A549 (cell line): ENCODE data around the gene C1orf35. TPM values are rescaled to one million over a fixed set of nuclear protein-coding genes. Genes with fewer than 3 reads are reported as not detected.

Source experiments
- ATAC-seq, 2 experiments: fragments of 200-7000 bp in 1 of 2; fragments of >200 bp in 1 of 2; cut with Nextera tagmentation in 1 of 2; cut with Tn5 transposase in 1 of 2; 3 replicates each; pipeline versions ENCODE4 v1.8.0 to v1.9.1; 2018 to 2020; ENCODE audit warnings: mild to moderate bottlenecking in 1 of 2, moderate library complexity in 1 of 2
- CTCF ChIA-PET: fragments of 300-600 bp; sonication (Branson Sonifier 250); formaldehyde crosslinking; extraction: SDS; loops from one replicate; lab custom pipeline; 2021; ENCODE audit warnings: antibody characterized with exemption, inconsistent platforms; lab: Yijun Ruan, JAX
- POLR2A ChIA-PET: fragments of 350-600 bp; formaldehyde crosslinking; extraction: SDS; loops from one replicate; lab custom pipeline; 2021; ENCODE audit warnings: antibody characterized with exemption, inconsistent platforms; lab: Yijun Ruan, JAX
- DNase-seq, 2 experiments: peaks; one replicate each; pipeline versions ENCODE4 v3.0.0 to v3.0.0-alpha.2; 2011 to 2016; ENCODE audit warnings: low read depth in 1 of 2, low spot score in 1 of 2
- FAIRE-seq: peaks from 2 replicates; lab custom pipeline; 2011; peaks lifted over from hg19 to GRCh38; lab: Jason Lieb, UNC
- H3K27ac ChIP-seq, 2 experiments: fragments of >200 bp; sonication (Bioruptor Twin); formaldehyde crosslinking; 3 replicates each; pipeline ENCODE4 v1.5.1; 2016 to 2017
- H3K4me1 ChIP-seq: fragments of >200 bp; sonication (Bioruptor Twin); formaldehyde crosslinking; 3 replicates; pipeline ENCODE4 v1.6.1; 2016
- H3K4me2 ChIP-seq: fragments of >200 bp; sonication (Bioruptor Twin); formaldehyde crosslinking; 3 replicates; pipeline ENCODE4 v1.6.1; 2016
- H3K4me3 ChIP-seq: fragments of >200 bp; sonication (Bioruptor Twin); formaldehyde crosslinking; 3 replicates; pipeline ENCODE4 v1.5.1; 2016
- H3K9me3 ChIP-seq: fragments of >200 bp; sonication (Bioruptor Twin); formaldehyde crosslinking; 3 replicates; pipeline ENCODE4 v1.6.1; 2016
- CBX8 ChIP-seq: fragments of 200-600 bp; sonication (generic); IDR thresholded peaks from 2 replicates; pipeline ENCODE4 v1.6.1; 2016
- CHD2 ChIP-seq: fragments of 150-350 bp; IDR thresholded peaks from 2 replicates; pipeline ENCODE4 v1.6.1; 2014; ENCODE audit warnings: low read length; ENCODE audit not compliant: partially characterized antibody
- CHD4 ChIP-seq: fragments of 200-600 bp; sonication (generic); IDR thresholded peaks from 2 replicates; pipeline ENCODE4 v1.6.1; 2016; ENCODE audit warnings: antibody characterized with exemption, mild to moderate bottlenecking, borderline replicate concordance
- EP300 ChIP-seq, 2 experiments: fragments of >200 bp; sonication (Bioruptor Twin); formaldehyde crosslinking; IDR thresholded peaks; 2 replicates in 1 of 2; 3 replicates in 1 of 2; pipeline ENCODE4 v1.6.1; 2016 to 2017
- ESRRA ChIP-seq: fragments of 150-350 bp; IDR thresholded peaks from 2 replicates; pipeline ENCODE4 v1.6.1; 2014; ENCODE audit warnings: mild to moderate bottlenecking, low read length, borderline replicate concordance
- FOSB ChIP-seq: fragments of 250-450 bp; sonication (Bioruptor Pico); IDR thresholded peaks from 2 replicates; pipeline ENCODE4 v1.5.0; 2020; ENCODE audit warnings: mild to moderate bottlenecking, moderate library complexity
- FOSL2 ChIP-seq, 2 experiments: fragments of 450-650 bp in 1 of 2; fragments of >200 bp in 1 of 2; sonication (Bioruptor Twin) in 1 of 2; formaldehyde crosslinking; IDR thresholded peaks; 2 replicates each; pipeline versions ENCODE4 v1.5.0 to v1.6.1; 2016 to 2020; ENCODE audit warnings: mild to moderate bottlenecking in 1 of 2, moderate library complexity in 1 of 2
- FOXS1 ChIP-seq: fragments of 250-450 bp; sonication (Bioruptor Pico); IDR thresholded peaks from 2 replicates; pipeline ENCODE4 v1.5.0; 2020; ENCODE audit warnings: mild to moderate bottlenecking, moderate library complexity
- HOXB13 ChIP-seq: fragments of 250-450 bp; sonication (Bioruptor Pico); IDR thresholded peaks from 2 replicates; pipeline ENCODE4 v1.5.0; 2020; ENCODE audit warnings: low read depth, mild to moderate bottlenecking, moderate library complexity
- HOXB5 ChIP-seq: fragments of 250-450 bp; sonication (Bioruptor Pico); IDR thresholded peaks from 2 replicates; pipeline ENCODE4 v1.5.0; 2020; ENCODE audit warnings: mild to moderate bottlenecking, moderate library complexity
- JUN ChIP-seq, 2 experiments: fragments of >200 bp; sonication (Bioruptor Twin); formaldehyde crosslinking; IDR thresholded peaks; 2 replicates in 1 of 2; 3 replicates in 1 of 2; pipeline ENCODE4 v1.6.1; 2016 to 2017
- JUNB ChIP-seq: fragments of >200 bp; sonication (Bioruptor Twin); formaldehyde crosslinking; IDR thresholded peaks from 2 replicates; pipeline ENCODE4 v1.6.1; 2016
- KDM1A ChIP-seq: fragments of 200-600 bp; sonication (generic); IDR thresholded peaks from 2 replicates; pipeline ENCODE4 v1.6.1; 2016; ENCODE audit warnings: low read depth, mild to moderate bottlenecking
- MAZ ChIP-seq: fragments of 150-350 bp; IDR thresholded peaks from 2 replicates; pipeline ENCODE4 v1.6.1; 2014; ENCODE audit warnings: antibody characterized with exemption, low read depth, low read length, borderline replicate concordance
- MYC ChIP-seq: IDR thresholded peaks from 2 replicates; pipeline ENCODE4 v1.6.1; 2012; ENCODE audit warnings: mild to moderate bottlenecking, inconsistent platforms, low read length, improper control_type of control experiment, borderline replicate concordance
- NFE2L2 ChIP-seq: fragments of 150-350 bp; conservative IDR thresholded peaks from 2 replicates; pipeline ENCODE4 v1.6.1; 2014; ENCODE audit warnings: low read length
- NPAS2 ChIP-seq: fragments of 250-450 bp; sonication (Bioruptor Pico); IDR thresholded peaks from 2 replicates; pipeline ENCODE4 v1.8.0; 2022; ENCODE audit warnings: mild to moderate bottlenecking, moderate library complexity, borderline replicate concordance
- NR3C1 ChIP-seq: fragments of >200 bp; sonication (Bioruptor Twin); formaldehyde crosslinking; IDR thresholded peaks from 3 replicates; pipeline ENCODE4 v1.6.1; 2017
- POLR2AphosphoS2 ChIP-seq: conservative IDR thresholded peaks from 2 replicates; pipeline ENCODE4 v1.6.1; 2012; ENCODE audit warnings: low read length, improper control_type of control experiment, inconsistent platforms
- RAD21 ChIP-seq, 2 experiments: fragments of >200 bp in 1 of 2; sonication (Bioruptor Twin) in 1 of 2; formaldehyde crosslinking in 1 of 2; IDR thresholded peaks in 1 of 2; conservative IDR thresholded peaks in 1 of 2; 2 replicates in 1 of 2; 3 replicates in 1 of 2; pipeline ENCODE4 v1.6.1; 2012 to 2018; ENCODE audit warnings: inconsistent platforms in 1 of 2
- RARB ChIP-seq: fragments of 250-450 bp; sonication (Bioruptor Pico); IDR thresholded peaks from 2 replicates; pipeline ENCODE4 v1.8.0; 2021; ENCODE audit warnings: mild to moderate bottlenecking, moderate library complexity
- RCOR1 ChIP-seq: fragments of 150-350 bp; IDR thresholded peaks from 2 replicates; pipeline ENCODE4 v1.6.1; 2014; ENCODE audit warnings: antibody characterized with exemption, low read length, low read depth
- RFX5 ChIP-seq: fragments of 450-650 bp; IDR thresholded peaks from 2 replicates; pipeline ENCODE4 v1.7.1; 2014; ENCODE audit warnings: antibody characterized with exemption, mild to moderate bottlenecking, moderate library complexity
- ZFP36 ChIP-seq: fragments of 450-650 bp; IDR thresholded peaks from 2 replicates; pipeline ENCODE4 v1.6.1; 2014; ENCODE audit warnings: borderline replicate concordance; ENCODE audit not compliant: partially characterized antibody
- WGBS: methylation state at CpG from one replicate; pipeline ENCODE4 v1.1.6; 2017; ENCODE audit errors: missing lambda C conversion rate; 5-methylcytosine and 5-hydroxymethylcytosine counted together
- polyA plus RNA-seq, 4 experiments: library from polyadenylated mRNA; depleted of rRNA in 3 of 4; stranded (reverse); fragments of >200 nt; fragmentation: RNase III in 1 of 4; extraction: RNeasy Plus Mini Kit Qiagen cat#74134 plus additional on column Dnase treatment in 1 of 4; gene quantifications; 2 replicates in 3 of 4; 3 replicates in 1 of 4; pipeline ENCODE4 v1.2.3, GENCODE V29; 2011 to 2017
- TF ChIP-seq, protein P1 (sequence below): fragments of 200-600 bp; sonication (generic); IDR thresholded peaks from 2 replicates; pipeline ENCODE4 v1.6.1; 2016; ENCODE audit warnings: antibody characterized with exemption, mild to moderate bottlenecking, moderate library complexity
- TF ChIP-seq, protein P2 (sequence below): IDR thresholded peaks from 2 replicates; pipeline ENCODE4 v1.6.1; 2012
- TF ChIP-seq, protein P3 (sequence below): IDR thresholded peaks from 2 replicates; pipeline ENCODE4 v1.6.1; 2012; ENCODE audit warnings: low read depth, borderline replicate concordance
- TF ChIP-seq, protein P4 (sequence below): IDR thresholded peaks from 2 replicates; pipeline ENCODE4 v1.6.1; 2012
- TF ChIP-seq, protein P5 (sequence below): fragments of >200 bp; sonication (Bioruptor Twin); formaldehyde crosslinking; IDR thresholded peaks from 2 replicates; pipeline ENCODE4 v1.6.1; 2016

The C1orf35 gene
- polyA plus RNA-seq, 2 of the 4 experiments (the other 2 are of a cell fraction): 9.8 to 28.9 TPM

DNA sequence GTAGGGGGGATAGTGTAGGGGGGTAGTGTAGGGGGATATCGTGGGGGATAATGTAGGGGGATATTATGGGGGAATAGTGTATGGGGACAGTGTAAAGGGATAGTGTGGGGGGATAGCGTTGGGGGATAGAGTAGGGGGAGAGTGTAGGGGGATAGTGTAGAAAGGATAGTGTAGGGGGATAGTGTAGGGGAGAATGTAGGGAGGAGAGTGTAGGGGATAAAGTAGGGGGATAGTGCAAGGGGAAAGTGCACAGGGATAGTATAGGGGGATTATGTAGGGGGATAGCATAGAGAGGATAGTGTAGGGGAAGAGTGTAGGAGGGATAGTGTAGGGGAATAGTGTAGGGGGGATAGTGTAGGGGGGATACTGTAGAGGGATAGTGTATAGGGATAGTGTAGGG is 33.0 kb downstream of the C1orf35 start:
- Histone ChIP-seq H3K9me3 (no peaks in the 10 kb centered on the region), H3K4me1 (no peaks in the 10 kb centered on the region), H3K4me2 (no peak overlapping the region), H3K27ac (no peak overlapping the region), H3K4me3 (no peak overlapping the region)
- DNase-seq (no peak), FAIRE-seq (no peak), ATAC-seq (no peak)
- ChIA-PET POLR2A (no interaction called here), CTCF (no interaction called here)
- WGBS: no CpG with 5 or more reads among the region's 2 CpGs
- no peak for TF ChIP-seq FOSL2 (IDR thresholded peaks at IDR 0.05)
- TF ChIP-seq FOSL2 (CRISPR knock-in tag; IDR thresholded peaks at IDR 0.05): no peak
- no peak for TF ChIP-seq RARB (CRISPR knock-in tag)
- no peak for TF ChIP-seq JUNB
- no peak for TF ChIP-seq NFE2L2
- TF ChIP-seq MYC: no peak
- no peak for TF ChIP-seq CBX8
- no peak for TF ChIP-seq FOXS1
- TF ChIP-seq, protein P1, sequence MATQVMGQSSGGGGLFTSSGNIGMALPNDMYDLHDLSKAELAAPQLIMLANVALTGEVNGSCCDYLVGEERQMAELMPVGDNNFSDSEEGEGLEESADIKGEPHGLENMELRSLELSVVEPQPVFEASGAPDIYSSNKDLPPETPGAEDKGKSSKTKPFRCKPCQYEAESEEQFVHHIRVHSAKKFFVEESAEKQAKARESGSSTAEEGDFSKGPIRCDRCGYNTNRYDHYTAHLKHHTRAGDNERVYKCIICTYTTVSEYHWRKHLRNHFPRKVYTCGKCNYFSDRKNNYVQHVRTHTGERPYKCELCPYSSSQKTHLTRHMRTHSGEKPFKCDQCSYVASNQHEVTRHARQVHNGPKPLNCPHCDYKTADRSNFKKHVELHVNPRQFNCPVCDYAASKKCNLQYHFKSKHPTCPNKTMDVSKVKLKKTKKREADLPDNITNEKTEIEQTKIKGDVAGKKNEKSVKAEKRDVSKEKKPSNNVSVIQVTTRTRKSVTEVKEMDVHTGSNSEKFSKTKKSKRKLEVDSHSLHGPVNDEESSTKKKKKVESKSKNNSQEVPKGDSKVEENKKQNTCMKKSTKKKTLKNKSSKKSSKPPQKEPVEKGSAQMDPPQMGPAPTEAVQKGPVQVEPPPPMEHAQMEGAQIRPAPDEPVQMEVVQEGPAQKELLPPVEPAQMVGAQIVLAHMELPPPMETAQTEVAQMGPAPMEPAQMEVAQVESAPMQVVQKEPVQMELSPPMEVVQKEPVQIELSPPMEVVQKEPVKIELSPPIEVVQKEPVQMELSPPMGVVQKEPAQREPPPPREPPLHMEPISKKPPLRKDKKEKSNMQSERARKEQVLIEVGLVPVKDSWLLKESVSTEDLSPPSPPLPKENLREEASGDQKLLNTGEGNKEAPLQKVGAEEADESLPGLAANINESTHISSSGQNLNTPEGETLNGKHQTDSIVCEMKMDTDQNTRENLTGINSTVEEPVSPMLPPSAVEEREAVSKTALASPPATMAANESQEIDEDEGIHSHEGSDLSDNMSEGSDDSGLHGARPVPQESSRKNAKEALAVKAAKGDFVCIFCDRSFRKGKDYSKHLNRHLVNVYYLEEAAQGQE: no peak
- TF ChIP-seq FOSB: no peak
- TF ChIP-seq, protein P2, sequence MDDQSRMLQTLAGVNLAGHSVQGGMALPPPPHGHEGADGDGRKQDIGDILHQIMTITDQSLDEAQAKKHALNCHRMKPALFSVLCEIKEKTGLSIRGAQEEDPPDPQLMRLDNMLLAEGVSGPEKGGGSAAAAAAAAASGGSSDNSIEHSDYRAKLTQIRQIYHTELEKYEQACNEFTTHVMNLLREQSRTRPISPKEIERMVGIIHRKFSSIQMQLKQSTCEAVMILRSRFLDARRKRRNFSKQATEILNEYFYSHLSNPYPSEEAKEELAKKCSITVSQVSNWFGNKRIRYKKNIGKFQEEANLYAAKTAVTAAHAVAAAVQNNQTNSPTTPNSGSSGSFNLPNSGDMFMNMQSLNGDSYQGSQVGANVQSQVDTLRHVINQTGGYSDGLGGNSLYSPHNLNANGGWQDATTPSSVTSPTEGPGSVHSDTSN: no peak
- TF ChIP-seq CHD4: no peak
- TF ChIP-seq CHD2: no peak
- no peak for TF ChIP-seq RAD21 (conservative IDR thresholded peaks at IDR 0.05 in 1 of 2, IDR thresholded peaks at IDR 0.05 in 1 of 2)
- TF ChIP-seq HOXB13 (CRISPR knock-in tag): no peak
- no peak for TF ChIP-seq RFX5
- TF ChIP-seq ESRRA: no peak
- no peak for TF ChIP-seq ZFP36
- TF ChIP-seq, protein P3, sequence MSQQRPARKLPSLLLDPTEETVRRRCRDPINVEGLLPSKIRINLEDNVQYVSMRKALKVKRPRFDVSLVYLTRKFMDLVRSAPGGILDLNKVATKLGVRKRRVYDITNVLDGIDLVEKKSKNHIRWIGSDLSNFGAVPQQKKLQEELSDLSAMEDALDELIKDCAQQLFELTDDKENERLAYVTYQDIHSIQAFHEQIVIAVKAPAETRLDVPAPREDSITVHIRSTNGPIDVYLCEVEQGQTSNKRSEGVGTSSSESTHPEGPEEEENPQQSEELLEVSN: no peak
- no peak for TF ChIP-seq NPAS2
- TF ChIP-seq, protein P4, sequence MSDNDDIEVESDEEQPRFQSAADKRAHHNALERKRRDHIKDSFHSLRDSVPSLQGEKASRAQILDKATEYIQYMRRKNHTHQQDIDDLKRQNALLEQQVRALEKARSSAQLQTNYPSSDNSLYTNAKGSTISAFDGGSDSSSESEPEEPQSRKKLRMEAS: no peak

DNA sequence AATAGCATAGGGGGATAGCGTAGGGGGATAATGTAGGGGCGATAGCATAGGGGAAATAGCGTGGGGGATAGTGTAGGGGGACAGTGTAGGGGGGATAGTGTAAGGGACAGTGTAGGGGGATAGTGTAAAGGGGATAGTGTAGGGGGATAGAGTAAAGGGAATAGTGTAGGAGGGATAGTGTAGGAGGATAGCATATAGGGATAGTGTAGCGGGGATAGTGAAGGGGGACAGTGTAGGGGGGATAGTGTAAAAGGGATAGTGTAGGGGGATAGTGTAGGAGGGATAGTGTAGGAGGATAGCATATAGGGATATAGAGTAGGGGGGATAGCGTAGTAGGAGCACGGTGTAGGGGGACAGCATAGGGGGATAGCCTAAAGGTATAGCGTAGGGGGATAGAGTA is 34.8 kb downstream of the C1orf35 start:
- POLR2A ChIA-PET: no interaction called here
- FAIRE-seq (no peak), ATAC-seq (no peak), DNase-seq (no peak)
- Histone ChIP-seq H3K9me3 (no peaks in the 10 kb centered on the region), H3K4me2 (no peak overlapping the region), H3K4me1 (no peaks in the 10 kb centered on the region), H3K27ac (no peak overlapping the region), H3K4me3 (no peak overlapping the region)
- TF ChIP-seq NFE2L2: no peak
- no peak for TF ChIP-seq EP300 (IDR thresholded peaks at IDR 0.05)
- TF ChIP-seq, protein P5, sequence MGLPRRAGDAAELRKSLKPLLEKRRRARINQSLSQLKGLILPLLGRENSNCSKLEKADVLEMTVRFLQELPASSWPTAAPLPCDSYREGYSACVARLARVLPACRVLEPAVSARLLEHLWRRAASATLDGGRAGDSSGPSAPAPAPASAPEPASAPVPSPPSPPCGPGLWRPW: no peak
- TF ChIP-seq RCOR1: no peak
- no peak for TF ChIP-seq RFX5
- no peak for TF ChIP-seq KDM1A
- no peak for TF ChIP-seq POLR2AphosphoS2
- no peak for TF ChIP-seq HOXB5
- TF ChIP-seq JUN (IDR thresholded peaks at IDR 0.05): no peak
- no peak for TF ChIP-seq NR3C1
- no peak for TF ChIP-seq MAZ
- CTCF ChIA-PET: no interaction called here
- WGBS: 58% methylated on average over 5 of the region's 7 CpGs
